ENCODE results near the gene C2orf68.

DNA sequence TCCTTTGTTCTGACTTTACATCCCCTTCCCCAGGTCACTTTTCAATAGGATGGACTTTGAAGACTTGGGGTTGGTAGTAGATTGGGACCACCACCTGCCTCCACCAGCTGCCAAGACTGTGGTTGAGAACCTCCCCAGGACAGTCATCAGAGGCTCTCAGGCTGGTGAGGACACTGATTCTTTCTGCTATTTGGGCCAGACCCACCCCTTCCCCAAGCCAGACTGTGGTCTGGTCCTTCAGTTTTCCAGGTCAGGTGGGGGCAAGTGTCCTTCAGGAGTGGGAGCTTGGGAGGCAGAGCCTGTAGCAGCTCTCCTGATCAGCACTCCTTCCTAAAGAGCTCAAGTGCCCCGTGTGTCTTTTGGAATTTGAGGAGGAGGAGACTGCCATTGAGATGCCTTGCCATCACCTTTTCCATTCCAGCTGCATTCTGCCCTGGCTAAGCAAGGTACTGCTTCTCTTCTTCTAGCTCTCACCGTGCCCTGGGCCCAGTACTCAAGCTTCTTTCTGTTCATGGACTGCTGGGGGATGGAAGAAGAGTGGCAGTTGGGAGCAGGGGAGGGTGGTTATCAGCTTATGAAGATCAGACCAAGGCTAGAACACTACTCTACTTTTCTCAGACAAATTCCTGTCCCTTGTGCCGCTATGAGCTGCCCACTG is 15.3 kb downstream of the C2orf68 start:
- TF ChIP-seq CTCF (IDR thresholded peaks at IDR 0.05; ENCODE audit: borderline replicate concordance, extremely low read depth, low read length, poor library complexity, severe bottlenecking) (no peak), EZH2 (IDR thresholded peaks at IDR 0.05; ENCODE audit: borderline replicate concordance, low read depth, low read length, severe bottlenecking) (no peak)

Data from DND-41 (cell line).